Gastroesophageal sphincter (tissue), 4 donors: ENCODE results near the gene OR5B17. TPM values are rescaled to one million over a fixed set of nuclear protein-coding genes. Genes with fewer than 3 reads are reported as not detected.

ENCODE experiments used
- ATAC-seq: fragments of 150-250 bp; one replicate; pipeline ENCODE4 v1.9.1; 2016; ENCODE audit warnings: mild to moderate bottlenecking, moderate library complexity
- H3K27ac ChIP-seq, 4 donors: fragments of 200-600 bp; sonication (generic) in 3 of 4; 1 replicate in 3 of 4; 2 replicates in 1 of 4; pipeline ENCODE4 v1.5.1; 2016 to 2019
- H3K27me3 ChIP-seq: fragments of 200-600 bp; sonication (generic); one replicate; pipeline ENCODE4 v1.5.1; 2019
- H3K36me3 ChIP-seq, 2 donors: fragments of 200-600 bp; sonication (generic); one replicate each; pipeline ENCODE4 v1.5.1; 2019; ENCODE audit warnings: control low read depth in 1 of 2
- H3K4me1 ChIP-seq, 3 donors: fragments of 200-600 bp; sonication (generic); 1 replicate in 2 of 3; 2 replicates in 1 of 3; pipeline ENCODE4 v1.5.1; 2016 to 2019; ENCODE audit warnings: control low read depth in 2 of 3
- H3K4me3 ChIP-seq, 2 donors: fragments of 200-600 bp; sonication (generic); one replicate each; pipeline ENCODE4 v1.5.1; 2019; ENCODE audit warnings: mild to moderate bottlenecking in 1 of 2, moderate library complexity in 1 of 2
- H3K9me3 ChIP-seq, 3 donors: fragments of 200-600 bp; sonication (generic); one replicate each; pipeline ENCODE4 v1.5.1; 2017 to 2019; ENCODE audit warnings: control low read depth in 2 of 3
- EP300 ChIP-seq: sonication (generic); formaldehyde crosslinking; IDR thresholded peaks from one replicate; pipeline ENCODE4 v1.6.1; 2017; ENCODE audit warnings: antibody characterized with exemption, mild to moderate bottlenecking
- POLR2A ChIP-seq, 2 donors: fragments of 450-650 bp; IDR thresholded peaks; one replicate each; pipeline ENCODE4 v1.6.1; 2017; ENCODE audit warnings: antibody characterized with exemption in 2 of 2, mild to moderate bottlenecking in 2 of 2, moderate library complexity in 1 of 2
- POLR2AphosphoS5 ChIP-seq: sonication (generic); formaldehyde crosslinking; IDR thresholded peaks from one replicate; pipeline ENCODE4 v1.6.1; 2017; ENCODE audit warnings: antibody characterized with exemption
- WGBS, 2 donors: methylation state at CpG; one replicate each; pipeline ENCODE4 v1.1.5; 2018; ENCODE audit warnings: low coverage in 1 of 2; 5-methylcytosine and 5-hydroxymethylcytosine counted together
- total RNA-seq, 4 donors: library from RNA; depleted of rRNA; stranded (reverse); fragments of >200 nt; gene quantifications; one replicate each; pipeline ENCODE4 v1.1.0, GENCODE V29; 2016
- TF ChIP-seq, protein P1 (sequence below), 4 experiments: fragments of 200-600 bp in 2 of 4; fragments of 450-650 bp in 2 of 4; sonication (generic) in 1 of 4; IDR thresholded peaks; one replicate each; pipeline ENCODE4 v1.5.1; 2017 to 2019; ENCODE audit warnings: antibody characterized with exemption in 4 of 4, mild to moderate bottlenecking in 2 of 4, moderate library complexity in 2 of 4

Gene OR5B17
- total RNA-seq, 4 donors from 2014 or later, result not detected

DNA sequence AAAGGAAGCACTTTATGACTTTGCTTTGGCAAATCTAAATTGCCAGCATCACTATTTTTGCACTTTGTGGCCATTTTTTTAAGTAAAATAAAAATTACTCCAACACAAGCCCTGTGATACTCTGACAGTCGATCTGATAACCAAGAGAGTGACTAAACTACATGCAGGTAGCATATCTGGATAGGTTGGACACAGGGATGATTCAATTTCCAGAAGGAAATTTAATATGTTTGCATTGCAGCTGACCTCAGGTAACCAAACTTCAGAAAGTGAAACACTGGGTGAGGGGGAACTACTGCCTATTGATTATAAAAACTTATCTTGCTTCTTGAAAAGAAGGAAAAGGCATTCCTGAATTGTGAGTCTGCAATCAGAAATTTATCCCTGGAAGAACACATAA lies 33.9 kb upstream of the OR5B17 start:
- WGBS, 2 donors, result 15 to 33% methylated on average over 1 of the region's 1 CpG
- TF ChIP-seq, protein P1, sequence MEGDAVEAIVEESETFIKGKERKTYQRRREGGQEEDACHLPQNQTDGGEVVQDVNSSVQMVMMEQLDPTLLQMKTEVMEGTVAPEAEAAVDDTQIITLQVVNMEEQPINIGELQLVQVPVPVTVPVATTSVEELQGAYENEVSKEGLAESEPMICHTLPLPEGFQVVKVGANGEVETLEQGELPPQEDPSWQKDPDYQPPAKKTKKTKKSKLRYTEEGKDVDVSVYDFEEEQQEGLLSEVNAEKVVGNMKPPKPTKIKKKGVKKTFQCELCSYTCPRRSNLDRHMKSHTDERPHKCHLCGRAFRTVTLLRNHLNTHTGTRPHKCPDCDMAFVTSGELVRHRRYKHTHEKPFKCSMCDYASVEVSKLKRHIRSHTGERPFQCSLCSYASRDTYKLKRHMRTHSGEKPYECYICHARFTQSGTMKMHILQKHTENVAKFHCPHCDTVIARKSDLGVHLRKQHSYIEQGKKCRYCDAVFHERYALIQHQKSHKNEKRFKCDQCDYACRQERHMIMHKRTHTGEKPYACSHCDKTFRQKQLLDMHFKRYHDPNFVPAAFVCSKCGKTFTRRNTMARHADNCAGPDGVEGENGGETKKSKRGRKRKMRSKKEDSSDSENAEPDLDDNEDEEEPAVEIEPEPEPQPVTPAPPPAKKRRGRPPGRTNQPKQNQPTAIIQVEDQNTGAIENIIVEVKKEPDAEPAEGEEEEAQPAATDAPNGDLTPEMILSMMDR (IDR thresholded peaks at IDR 0.05), result no peak
- TF ChIP-seq POLR2A (IDR thresholded peaks at IDR 0.05), result no peak
- TF ChIP-seq EP300, result no peak
- TF ChIP-seq POLR2AphosphoS5, result no peak
- H3K4me1 ChIP-seq, result no peaks in the 10 kb centered on the region
- H3K27ac ChIP-seq, result no peak overlapping the region
- H3K9me3 ChIP-seq, result peaks cover 0 to 14% (median 0%) of the 10 kb centered on the region in 3 donors
- no peaks in the 10 kb centered on the region for H3K27me3 ChIP-seq
- no peak for ATAC-seq
- H3K36me3 ChIP-seq, result no peaks in the 10 kb centered on the region
- no peak overlapping the region for H3K4me3 ChIP-seq

DNA sequence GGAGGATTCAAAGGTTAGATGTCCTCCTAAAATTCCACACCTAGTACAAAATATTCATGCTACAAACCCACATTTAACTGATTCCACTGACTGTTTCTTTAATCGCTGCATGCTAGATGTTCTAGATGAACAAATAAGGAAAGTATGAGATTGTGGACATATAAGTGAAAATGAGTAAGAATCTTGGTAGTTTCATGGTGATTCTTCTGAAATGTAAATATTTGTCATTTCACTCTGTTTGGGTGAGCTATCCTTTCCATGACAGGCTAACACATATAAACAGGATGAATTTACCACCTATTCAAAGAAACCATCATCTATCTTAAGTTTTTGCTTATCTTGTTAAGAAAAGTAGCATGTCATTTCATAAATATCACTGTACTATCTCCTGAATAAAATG lies 33.0 kb upstream of the OR5B17 start:
- 95% methylated on average over 1 of the region's 1 CpG; no CpG with 5 or more reads in 1 of the 2 donors for WGBS, 2 donors
- TF ChIP-seq POLR2A (IDR thresholded peaks at IDR 0.05) (no peak), POLR2AphosphoS5 (no peak)
- Histone ChIP-seq H3K36me3 (no peaks in the 10 kb centered on the region), H3K4me3 (no peak overlapping the region), H3K4me1 (no peaks in the 10 kb centered on the region), H3K9me3 (peaks cover 0 to 14% (median 0%) of the 10 kb centered on the region in 3 donors), H3K27me3 (no peaks in the 10 kb centered on the region), H3K27ac (no peak overlapping the region)
- ATAC-seq, result no peak

DNA sequence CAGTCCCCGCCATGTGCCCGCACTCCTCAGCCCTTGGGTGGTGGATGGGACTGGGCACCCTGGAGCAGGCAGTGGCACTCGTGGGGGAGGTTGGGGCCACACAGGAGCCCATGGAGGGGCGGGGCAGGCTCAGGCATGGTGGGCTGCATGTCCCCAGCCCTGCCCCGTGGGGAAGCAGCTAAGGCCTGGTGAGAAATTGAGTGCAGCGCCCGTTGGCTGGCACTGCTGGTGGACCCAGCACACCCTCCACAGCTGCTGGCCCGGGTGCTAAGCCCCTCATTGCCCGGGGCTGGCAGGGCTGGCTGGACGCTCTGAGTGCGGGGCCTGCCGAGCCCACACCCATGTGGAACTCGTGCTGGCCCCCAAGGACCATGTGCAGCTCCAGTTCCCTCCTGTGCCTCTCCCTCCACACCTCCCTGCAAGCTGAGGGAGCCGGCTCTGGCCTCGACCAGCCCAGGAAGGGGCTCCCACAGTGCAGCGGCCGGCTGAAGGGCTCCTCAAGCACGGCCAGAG lies 31.7 kb upstream of the OR5B17 start:
- ATAC-seq, result no peak
- Histone ChIP-seq H3K4me3 (no peak overlapping the region), H3K27ac (no peak overlapping the region), H3K9me3 (peaks cover 0 to 14% (median 0%) of the 10 kb centered on the region in 3 donors), H3K36me3 (no peaks in the 10 kb centered on the region), H3K27me3 (no peaks in the 10 kb centered on the region), H3K4me1 (no peaks in the 10 kb centered on the region)
- TF ChIP-seq EP300, result no peak
- no peak for TF ChIP-seq POLR2A (IDR thresholded peaks at IDR 0.05)
- TF ChIP-seq, protein P1 (IDR thresholded peaks at IDR 0.05), result no peak
- no peak for TF ChIP-seq POLR2AphosphoS5
- 89% methylated on average over 3 of the region's 18 CpGs; no CpG with 5 or more reads in 1 of the 2 donors for WGBS, 2 donors

DNA sequence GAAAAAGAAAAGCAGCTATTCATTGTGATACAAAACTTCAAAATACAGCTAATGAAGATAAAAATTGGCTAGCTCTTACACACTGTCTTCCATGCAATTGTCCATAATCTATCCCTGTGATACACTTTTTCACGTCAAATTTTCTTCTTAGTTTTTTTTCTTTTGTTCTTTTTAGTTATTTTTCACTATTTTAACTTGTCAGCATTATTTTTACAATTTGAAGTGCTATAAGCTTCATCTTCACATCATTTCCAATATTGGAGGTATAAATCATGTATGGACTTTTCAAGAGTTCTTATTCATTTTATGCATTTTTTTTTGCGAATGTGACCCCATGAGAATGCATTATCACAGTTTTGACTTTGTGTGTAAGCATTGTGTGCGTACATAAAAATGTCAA lies 4.1 kb downstream of the OR5B17 start:
- Histone ChIP-seq H3K4me1 (no peaks in the 10 kb centered on the region), H3K36me3 (no peaks in the 10 kb centered on the region), H3K27me3 (no peaks in the 10 kb centered on the region), H3K4me3 (no peak overlapping the region), H3K27ac (no peak overlapping the region), H3K9me3 (no peaks in the 10 kb centered on the region)
- no peak for ATAC-seq
- WGBS, 2 donors, result 67 to 84% methylated on average over 3 of the region's 3 CpGs
- TF ChIP-seq, protein P1 (IDR thresholded peaks at IDR 0.05), result no peak
- no peak for TF ChIP-seq EP300
- no peak for TF ChIP-seq POLR2A (IDR thresholded peaks at IDR 0.05)
- TF ChIP-seq POLR2AphosphoS5, result no peak

DNA sequence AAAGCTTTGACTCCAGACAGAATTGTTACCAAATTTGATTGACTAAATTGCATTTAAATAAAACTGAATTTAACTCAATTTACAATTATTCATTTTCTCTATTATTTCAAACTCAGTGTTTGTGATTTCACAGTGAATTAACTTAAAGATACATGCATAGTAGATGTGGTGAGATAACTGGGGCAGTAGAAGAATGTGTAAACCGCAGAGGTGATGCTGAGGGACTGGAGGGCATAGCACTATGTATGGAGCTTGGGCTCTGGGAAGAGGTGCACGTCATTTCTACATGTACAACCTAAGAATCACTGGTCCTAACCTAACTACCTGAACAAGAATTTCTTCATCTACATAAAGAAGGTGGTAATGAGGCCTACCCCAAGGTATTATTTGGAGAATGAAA lies 13.7 kb downstream of the OR5B17 start:
- no peaks in the 10 kb centered on the region for H3K27me3 ChIP-seq
- peaks cover 0 to 8% (median 0%) of the 10 kb centered on the region in 3 donors for H3K9me3 ChIP-seq
- no peaks in the 10 kb centered on the region for H3K36me3 ChIP-seq
- no peak for ATAC-seq
- WGBS, 2 donors, result 35 to 44% methylated on average over 2 of the region's 2 CpGs
- H3K4me3 ChIP-seq, result no peak overlapping the region
- no peaks in the 10 kb centered on the region for H3K4me1 ChIP-seq
- TF ChIP-seq POLR2AphosphoS5 (no peak), POLR2A (IDR thresholded peaks at IDR 0.05) (no peak), EP300 (no peak)
- TF ChIP-seq, protein P1 (IDR thresholded peaks at IDR 0.05), result no peak
- no peak overlapping the region for H3K27ac ChIP-seq
